IMR-90 (cell line): ENCODE results near the gene CUBN. TPM values are rescaled to one million over a fixed set of nuclear protein-coding genes. Genes with fewer than 3 reads are reported as not detected.

ENCODE experiments used
- BHLHE40 ChIP-seq: fragments of 150-350 bp; IDR thresholded peaks from 2 replicates; pipeline ENCODE4 v1.6.1; 2016; ENCODE audit warnings: mild to moderate bottlenecking, low read depth, low read length
- MXI1 ChIP-seq: IDR thresholded peaks from 2 replicates; pipeline ENCODE4 v1.6.1; 2012; ENCODE audit warnings: low read depth, mild to moderate bottlenecking, low read length, moderate library complexity, borderline replicate concordance
- POLR2A ChIP-seq: IDR thresholded peaks from 2 replicates; pipeline ENCODE4 v1.6.1; 2012; ENCODE audit warnings: mild to moderate bottlenecking, low read depth, low read length
- RCOR1 ChIP-seq: IDR thresholded peaks from 2 replicates; pipeline ENCODE4 v1.6.1; 2012; ENCODE audit warnings: mild to moderate bottlenecking, low read length, improper control_type of control experiment; ENCODE audit not compliant: insufficient replicate concordance
- RFX5 ChIP-seq: IDR thresholded peaks from 2 replicates; pipeline ENCODE4 v1.8.0; 2012; ENCODE audit warnings: low read depth, mild to moderate bottlenecking, low read length, moderate library complexity
- polyA plus RNA-seq, 3 experiments: library from polyadenylated mRNA; depleted of rRNA; stranded (reverse); fragments of >200 nt; gene quantifications; 2 replicates each; pipeline ENCODE4 v1.2.3, GENCODE V29; 2012; ENCODE audit warnings: low replicate concordance in 1 of 3
- total RNA-seq: library from RNA; depleted of rRNA; stranded (reverse); fragments of >200 nt; gene quantifications from 2 replicates; pipeline ENCODE4 v1.2.3, GENCODE V29; 2012

CUBN gene
- total and polyA plus RNA-seq, 2 of the 4 experiments (the other 2 are of a cell fraction) = 0.19 to 0.54 TPM

DNA sequence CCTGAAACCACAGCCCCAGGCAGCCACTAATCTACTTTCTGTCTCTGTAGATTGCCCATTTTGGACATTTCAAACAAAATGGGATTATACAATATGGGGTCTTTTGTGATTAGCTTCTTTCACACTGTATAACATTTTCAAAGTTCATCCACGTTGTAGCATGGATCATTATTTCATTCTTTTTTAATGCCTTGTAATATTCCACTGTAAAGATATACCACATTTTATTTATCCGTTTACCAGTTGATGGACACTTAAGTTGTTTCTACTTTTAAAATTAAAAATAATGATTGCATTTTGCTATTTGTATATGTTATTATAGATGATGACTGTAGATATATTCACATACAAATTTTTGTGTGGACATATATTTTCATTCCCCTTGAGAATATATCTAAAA, 60.7 kb downstream of the CUBN start (continued):
- TF ChIP-seq RFX5 (no peak), POLR2A (no peak), BHLHE40 (no peak), RCOR1 (no peak), MXI1 (no peak)
